ENCODE data around the gene ASAP2. TPM values are rescaled to one million over a fixed set of nuclear protein-coding genes. Genes with fewer than 3 reads are reported as not detected.
A peak's percentile ranks its signal among the peaks of the same experiment; 100 is the strongest.

Gene ASAP2
- total RNA-seq, 1 experiment from 2014 or later = 14.3 TPM

DNA sequence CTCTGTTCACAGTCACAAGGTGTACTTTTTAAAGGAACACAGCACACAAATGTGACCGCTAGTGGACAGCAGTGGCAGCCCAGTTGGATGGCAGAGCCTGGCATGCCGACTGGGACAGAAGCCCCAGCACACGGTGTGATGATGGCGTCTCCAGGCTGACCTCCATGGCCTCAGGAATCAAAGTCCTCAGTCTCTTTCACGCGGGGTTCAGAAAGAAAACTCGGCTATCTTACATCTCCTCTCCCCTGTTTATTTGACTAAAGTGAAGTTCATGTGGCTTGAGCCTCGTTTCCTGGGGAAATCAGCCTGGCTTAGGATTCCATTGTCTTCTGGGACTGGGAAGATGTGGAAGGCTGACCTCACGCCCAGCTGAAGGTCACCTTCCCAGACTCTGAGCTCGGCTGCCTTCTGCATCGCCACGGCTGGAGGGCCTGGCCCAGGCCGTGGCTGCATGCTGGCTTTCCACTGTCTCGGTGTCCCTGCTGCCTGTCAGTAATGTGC is 56.1 kb downstream of the ASAP2 start (continued):
- TF ChIP-seq, protein P1, sequence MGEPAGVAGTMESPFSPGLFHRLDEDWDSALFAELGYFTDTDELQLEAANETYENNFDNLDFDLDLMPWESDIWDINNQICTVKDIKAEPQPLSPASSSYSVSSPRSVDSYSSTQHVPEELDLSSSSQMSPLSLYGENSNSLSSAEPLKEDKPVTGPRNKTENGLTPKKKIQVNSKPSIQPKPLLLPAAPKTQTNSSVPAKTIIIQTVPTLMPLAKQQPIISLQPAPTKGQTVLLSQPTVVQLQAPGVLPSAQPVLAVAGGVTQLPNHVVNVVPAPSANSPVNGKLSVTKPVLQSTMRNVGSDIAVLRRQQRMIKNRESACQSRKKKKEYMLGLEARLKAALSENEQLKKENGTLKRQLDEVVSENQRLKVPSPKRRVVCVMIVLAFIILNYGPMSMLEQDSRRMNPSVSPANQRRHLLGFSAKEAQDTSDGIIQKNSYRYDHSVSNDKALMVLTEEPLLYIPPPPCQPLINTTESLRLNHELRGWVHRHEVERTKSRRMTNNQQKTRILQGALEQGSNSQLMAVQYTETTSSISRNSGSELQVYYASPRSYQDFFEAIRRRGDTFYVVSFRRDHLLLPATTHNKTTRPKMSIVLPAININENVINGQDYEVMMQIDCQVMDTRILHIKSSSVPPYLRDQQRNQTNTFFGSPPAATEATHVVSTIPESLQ (CRISPR knock-in tag; IDR thresholded peaks at IDR 0.05) = no peak
- no peak for TF ChIP-seq TP53 (CRISPR knock-in tag; IDR thresholded peaks at IDR 0.05)

DNA sequence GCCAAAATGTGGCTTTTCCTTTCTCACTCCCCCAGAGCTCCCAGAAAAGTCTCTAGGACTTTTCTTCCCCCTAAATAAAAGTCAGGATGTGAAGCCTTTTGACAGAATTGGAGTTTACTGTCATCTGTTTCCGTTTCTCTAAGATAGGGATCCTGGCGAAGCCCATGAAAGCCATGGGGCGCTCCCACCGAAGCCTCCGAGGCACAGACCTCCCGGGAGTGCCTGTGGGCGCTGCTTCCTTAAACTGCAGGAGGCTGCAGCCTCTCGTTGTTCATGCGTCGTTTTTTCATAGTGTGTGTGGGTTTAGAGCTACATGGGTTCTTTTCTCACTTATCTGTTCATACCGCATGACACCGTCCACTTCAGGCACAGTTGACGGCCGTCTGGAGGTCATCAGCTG is 56.8 kb downstream of the ASAP2 start:
- TF ChIP-seq NFATC4 (CRISPR knock-in tag; IDR thresholded peaks at IDR 0.05) (no peak), CREB1 (CRISPR knock-in tag; IDR thresholded peaks at IDR 0.05) (no peak), FOXK1 (CRISPR knock-in tag; IDR thresholded peaks at IDR 0.05) (no peak), TEAD4 (CRISPR knock-in tag; IDR thresholded peaks at IDR 0.05) (no peak), NR1H2 (CRISPR knock-in tag; IDR thresholded peaks at IDR 0.05) (no peak), ZNF219 (CRISPR knock-in tag; IDR thresholded peaks at IDR 0.05; ENCODE audit: borderline replicate concordance) (no peak), TCF7 (CRISPR knock-in tag; IDR thresholded peaks at IDR 0.05; ENCODE audit: low read depth) (no peak), RELA (CRISPR knock-in tag; IDR thresholded peaks at IDR 0.05; ENCODE audit: borderline replicate concordance) (no peak), NFE2L1 (CRISPR knock-in tag; IDR thresholded peaks at IDR 0.05) (no peak)
- TF ChIP-seq, protein P2, sequence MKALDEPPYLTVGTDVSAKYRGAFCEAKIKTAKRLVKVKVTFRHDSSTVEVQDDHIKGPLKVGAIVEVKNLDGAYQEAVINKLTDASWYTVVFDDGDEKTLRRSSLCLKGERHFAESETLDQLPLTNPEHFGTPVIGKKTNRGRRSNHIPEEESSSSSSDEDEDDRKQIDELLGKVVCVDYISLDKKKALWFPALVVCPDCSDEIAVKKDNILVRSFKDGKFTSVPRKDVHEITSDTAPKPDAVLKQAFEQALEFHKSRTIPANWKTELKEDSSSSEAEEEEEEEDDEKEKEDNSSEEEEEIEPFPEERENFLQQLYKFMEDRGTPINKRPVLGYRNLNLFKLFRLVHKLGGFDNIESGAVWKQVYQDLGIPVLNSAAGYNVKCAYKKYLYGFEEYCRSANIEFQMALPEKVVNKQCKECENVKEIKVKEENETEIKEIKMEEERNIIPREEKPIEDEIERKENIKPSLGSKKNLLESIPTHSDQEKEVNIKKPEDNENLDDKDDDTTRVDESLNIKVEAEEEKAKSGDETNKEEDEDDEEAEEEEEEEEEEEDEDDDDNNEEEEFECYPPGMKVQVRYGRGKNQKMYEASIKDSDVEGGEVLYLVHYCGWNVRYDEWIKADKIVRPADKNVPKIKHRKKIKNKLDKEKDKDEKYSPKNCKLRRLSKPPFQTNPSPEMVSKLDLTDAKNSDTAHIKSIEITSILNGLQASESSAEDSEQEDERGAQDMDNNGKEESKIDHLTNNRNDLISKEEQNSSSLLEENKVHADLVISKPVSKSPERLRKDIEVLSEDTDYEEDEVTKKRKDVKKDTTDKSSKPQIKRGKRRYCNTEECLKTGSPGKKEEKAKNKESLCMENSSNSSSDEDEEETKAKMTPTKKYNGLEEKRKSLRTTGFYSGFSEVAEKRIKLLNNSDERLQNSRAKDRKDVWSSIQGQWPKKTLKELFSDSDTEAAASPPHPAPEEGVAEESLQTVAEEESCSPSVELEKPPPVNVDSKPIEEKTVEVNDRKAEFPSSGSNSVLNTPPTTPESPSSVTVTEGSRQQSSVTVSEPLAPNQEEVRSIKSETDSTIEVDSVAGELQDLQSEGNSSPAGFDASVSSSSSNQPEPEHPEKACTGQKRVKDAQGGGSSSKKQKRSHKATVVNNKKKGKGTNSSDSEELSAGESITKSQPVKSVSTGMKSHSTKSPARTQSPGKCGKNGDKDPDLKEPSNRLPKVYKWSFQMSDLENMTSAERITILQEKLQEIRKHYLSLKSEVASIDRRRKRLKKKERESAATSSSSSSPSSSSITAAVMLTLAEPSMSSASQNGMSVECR (CRISPR knock-in tag; IDR thresholded peaks at IDR 0.05; ENCODE audit: borderline replicate concordance) = no peak
- TF ChIP-seq, protein P3, sequence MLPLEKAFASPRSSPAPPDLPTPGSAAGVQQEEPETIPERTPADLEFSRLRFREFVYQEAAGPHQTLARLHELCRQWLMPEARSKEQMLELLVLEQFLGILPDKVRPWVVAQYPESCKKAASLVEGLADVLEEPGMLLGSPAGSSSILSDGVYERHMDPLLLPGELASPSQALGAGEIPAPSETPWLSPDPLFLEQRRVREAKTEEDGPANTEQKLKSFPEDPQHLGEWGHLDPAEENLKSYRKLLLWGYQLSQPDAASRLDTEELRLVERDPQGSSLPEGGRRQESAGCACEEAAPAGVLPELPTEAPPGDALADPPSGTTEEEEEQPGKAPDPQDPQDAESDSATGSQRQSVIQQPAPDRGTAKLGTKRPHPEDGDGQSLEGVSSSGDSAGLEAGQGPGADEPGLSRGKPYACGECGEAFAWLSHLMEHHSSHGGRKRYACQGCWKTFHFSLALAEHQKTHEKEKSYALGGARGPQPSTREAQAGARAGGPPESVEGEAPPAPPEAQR (CRISPR knock-in tag; IDR thresholded peaks at IDR 0.05) = no peak
- TF ChIP-seq, protein P4, sequence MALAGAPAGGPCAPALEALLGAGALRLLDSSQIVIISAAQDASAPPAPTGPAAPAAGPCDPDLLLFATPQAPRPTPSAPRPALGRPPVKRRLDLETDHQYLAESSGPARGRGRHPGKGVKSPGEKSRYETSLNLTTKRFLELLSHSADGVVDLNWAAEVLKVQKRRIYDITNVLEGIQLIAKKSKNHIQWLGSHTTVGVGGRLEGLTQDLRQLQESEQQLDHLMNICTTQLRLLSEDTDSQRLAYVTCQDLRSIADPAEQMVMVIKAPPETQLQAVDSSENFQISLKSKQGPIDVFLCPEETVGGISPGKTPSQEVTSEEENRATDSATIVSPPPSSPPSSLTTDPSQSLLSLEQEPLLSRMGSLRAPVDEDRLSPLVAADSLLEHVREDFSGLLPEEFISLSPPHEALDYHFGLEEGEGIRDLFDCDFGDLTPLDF (CRISPR knock-in tag; IDR thresholded peaks at IDR 0.05) = no peak
- TF ChIP-seq, protein P5, sequence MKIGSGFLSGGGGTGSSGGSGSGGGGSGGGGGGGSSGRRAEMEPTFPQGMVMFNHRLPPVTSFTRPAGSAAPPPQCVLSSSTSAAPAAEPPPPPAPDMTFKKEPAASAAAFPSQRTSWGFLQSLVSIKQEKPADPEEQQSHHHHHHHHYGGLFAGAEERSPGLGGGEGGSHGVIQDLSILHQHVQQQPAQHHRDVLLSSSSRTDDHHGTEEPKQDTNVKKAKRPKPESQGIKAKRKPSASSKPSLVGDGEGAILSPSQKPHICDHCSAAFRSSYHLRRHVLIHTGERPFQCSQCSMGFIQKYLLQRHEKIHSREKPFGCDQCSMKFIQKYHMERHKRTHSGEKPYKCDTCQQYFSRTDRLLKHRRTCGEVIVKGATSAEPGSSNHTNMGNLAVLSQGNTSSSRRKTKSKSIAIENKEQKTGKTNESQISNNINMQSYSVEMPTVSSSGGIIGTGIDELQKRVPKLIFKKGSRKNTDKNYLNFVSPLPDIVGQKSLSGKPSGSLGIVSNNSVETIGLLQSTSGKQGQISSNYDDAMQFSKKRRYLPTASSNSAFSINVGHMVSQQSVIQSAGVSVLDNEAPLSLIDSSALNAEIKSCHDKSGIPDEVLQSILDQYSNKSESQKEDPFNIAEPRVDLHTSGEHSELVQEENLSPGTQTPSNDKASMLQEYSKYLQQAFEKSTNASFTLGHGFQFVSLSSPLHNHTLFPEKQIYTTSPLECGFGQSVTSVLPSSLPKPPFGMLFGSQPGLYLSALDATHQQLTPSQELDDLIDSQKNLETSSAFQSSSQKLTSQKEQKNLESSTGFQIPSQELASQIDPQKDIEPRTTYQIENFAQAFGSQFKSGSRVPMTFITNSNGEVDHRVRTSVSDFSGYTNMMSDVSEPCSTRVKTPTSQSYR (CRISPR knock-in tag; IDR thresholded peaks at IDR 0.05) = no peak
- TF ChIP-seq, protein P1 (CRISPR knock-in tag; IDR thresholded peaks at IDR 0.05) = no peak
- TF ChIP-seq, protein P6, sequence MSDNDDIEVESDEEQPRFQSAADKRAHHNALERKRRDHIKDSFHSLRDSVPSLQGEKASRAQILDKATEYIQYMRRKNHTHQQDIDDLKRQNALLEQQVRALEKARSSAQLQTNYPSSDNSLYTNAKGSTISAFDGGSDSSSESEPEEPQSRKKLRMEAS (CRISPR knock-in tag; IDR thresholded peaks at IDR 0.05) = no peak
- Mint-ChIP-seq H3K4me1 (peaks cover 45% of the 10 kb centered on the region), H3K9me3 (peaks cover 3% of the 10 kb centered on the region; the same call in 1 of the 2 replicates), H3K27me3 (ENCODE audit: low read depth) (no peaks in the 10 kb centered on the region), H3K36me3 (no peaks in the 10 kb centered on the region), H3K27ac (peak overlapping the region; percentile 3; the same call in 1 of the 2 replicates), H3K4me3 (no peak overlapping the region)
- DNase-seq (ENCODE audit: low spot score) = no peak
- ChIA-PET POLR2A (no interaction called here), CTCF (interaction anchor here (0.8 kb wide), 1 partner anchor 108 kb away, joined by 3 read pairs; no protein-coding TSS in a partner anchor)
- ATAC-seq = no peak

Measured in WTC11 (cell line).